Measurements from ENCODE around the gene PRKAR2B.

PRKAR2B gene

DNA sequence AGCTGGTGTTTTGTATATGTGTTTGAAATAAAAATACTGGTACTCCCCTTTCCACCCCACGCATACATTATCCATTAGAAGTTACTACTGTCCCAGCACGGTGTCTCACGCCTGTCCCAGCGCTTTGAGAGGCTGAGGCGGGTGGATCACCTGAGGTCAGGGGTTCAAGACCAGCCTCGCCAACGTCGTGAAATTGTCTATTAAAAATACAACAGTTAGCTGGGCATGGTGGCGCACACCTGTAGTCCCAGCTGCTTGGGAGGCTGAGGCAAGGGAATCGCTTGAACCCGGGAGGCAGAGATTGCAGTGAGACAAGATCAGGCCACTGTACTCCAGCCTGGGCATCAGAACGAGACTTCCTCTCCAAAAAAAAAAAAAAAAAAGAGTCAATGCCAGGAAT, 127.0 kb downstream of the PRKAR2B start (continued):
- TF ChIP-seq, protein P1, sequence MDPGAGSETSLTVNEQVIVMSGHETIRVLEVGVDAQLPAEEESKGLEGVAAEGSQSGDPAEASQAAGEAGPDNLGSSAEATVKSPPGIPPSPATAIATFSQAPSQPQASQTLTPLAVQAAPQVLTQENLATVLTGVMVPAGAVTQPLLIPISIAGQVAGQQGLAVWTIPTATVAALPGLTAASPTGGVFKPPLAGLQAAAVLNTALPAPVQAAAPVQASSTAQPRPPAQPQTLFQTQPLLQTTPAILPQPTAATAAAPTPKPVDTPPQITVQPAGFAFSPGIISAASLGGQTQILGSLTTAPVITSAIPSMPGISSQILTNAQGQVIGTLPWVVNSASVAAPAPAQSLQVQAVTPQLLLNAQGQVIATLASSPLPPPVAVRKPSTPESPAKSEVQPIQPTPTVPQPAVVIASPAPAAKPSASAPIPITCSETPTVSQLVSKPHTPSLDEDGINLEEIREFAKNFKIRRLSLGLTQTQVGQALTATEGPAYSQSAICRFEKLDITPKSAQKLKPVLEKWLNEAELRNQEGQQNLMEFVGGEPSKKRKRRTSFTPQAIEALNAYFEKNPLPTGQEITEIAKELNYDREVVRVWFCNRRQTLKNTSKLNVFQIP (CRISPR knock-in tag; IDR thresholded peaks at IDR 0.05; ENCODE audit: borderline replicate concordance, low read depth), result no peak
- no peak for TF ChIP-seq ZFP30 (CRISPR knock-in tag; IDR thresholded peaks at IDR 0.05)
- no peak for TF ChIP-seq TOX (CRISPR knock-in tag; IDR thresholded peaks at IDR 0.05; ENCODE audit: borderline replicate concordance)
- TF ChIP-seq ARNTL (CRISPR knock-in tag; IDR thresholded peaks at IDR 0.05; ENCODE audit: borderline replicate concordance, low read depth), result no peak

DNA sequence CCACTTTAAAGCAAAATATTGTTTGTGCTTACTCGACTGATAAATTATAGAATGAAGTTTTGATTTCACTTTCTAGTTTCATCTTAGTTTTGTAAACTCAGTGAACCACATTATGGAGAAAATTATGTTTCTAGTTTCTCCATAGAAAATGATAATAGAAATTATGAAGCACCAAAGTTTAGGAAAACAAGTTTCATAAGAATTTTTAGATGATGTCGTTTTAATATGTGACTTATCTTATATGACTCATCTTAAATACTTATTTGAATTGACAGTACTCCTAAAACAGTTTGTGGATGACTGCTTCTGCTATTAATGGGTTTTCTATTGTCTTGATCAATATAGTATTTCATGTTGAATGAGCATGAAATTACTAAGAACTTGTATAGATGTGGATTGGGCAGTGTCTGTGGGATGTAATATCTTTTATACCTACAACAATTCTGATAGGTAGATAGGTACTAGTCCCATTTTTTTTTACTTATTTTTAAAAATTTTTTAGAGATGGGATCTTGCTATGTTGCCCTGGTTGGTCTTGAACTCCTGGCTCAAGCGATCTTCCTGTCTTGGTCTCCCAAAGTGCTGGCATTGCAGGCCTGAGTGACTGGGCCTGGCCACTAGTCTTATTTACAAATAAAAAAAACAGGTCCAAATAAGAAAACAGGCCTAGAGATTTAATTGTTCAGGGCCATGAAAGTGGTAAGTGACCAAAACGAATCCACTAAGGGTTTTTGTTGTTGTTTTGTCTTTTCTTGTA, 127.9 kb downstream of the PRKAR2B start:
- TF ChIP-seq, protein P2, sequence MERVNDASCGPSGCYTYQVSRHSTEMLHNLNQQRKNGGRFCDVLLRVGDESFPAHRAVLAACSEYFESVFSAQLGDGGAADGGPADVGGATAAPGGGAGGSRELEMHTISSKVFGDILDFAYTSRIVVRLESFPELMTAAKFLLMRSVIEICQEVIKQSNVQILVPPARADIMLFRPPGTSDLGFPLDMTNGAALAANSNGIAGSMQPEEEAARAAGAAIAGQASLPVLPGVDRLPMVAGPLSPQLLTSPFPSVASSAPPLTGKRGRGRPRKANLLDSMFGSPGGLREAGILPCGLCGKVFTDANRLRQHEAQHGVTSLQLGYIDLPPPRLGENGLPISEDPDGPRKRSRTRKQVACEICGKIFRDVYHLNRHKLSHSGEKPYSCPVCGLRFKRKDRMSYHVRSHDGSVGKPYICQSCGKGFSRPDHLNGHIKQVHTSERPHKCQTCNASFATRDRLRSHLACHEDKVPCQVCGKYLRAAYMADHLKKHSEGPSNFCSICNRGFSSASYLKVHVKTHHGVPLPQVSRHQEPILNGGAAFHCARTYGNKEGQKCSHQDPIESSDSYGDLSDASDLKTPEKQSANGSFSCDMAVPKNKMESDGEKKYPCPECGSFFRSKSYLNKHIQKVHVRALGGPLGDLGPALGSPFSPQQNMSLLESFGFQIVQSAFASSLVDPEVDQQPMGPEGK (CRISPR knock-in tag; IDR thresholded peaks at IDR 0.05; ENCODE audit: borderline replicate concordance), result no peak
- TF ChIP-seq ZNF565 (CRISPR knock-in tag; conservative IDR thresholded peaks at IDR 0.05; ENCODE audit: low read depth) (no peak), ARNTL (CRISPR knock-in tag; IDR thresholded peaks at IDR 0.05; ENCODE audit: borderline replicate concordance, low read depth) (no peak)
- ATAC-seq, result no peak

DNA sequence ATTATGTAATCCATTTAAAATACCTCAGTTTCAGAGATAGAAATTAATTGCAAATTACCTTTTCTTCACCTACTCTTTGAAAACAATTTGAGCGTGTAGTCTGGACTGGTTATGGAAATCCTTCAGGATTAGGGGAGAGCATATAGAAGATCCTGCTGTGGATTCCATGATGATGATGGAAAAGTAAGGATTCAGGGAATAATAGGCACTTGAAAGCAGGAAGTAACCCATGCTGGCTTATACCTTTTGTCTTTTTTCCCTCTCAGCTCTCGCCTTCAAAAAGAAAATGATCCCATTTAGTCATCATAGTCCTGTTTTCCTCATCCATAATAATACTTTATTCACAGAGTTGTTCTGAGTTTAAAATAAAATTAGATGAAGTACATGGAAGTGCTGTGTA, 128.7 kb downstream of the PRKAR2B start:
- no peak for ATAC-seq
- no peak for TF ChIP-seq SNAI2 (CRISPR knock-in tag; IDR thresholded peaks at IDR 0.05)

DNA sequence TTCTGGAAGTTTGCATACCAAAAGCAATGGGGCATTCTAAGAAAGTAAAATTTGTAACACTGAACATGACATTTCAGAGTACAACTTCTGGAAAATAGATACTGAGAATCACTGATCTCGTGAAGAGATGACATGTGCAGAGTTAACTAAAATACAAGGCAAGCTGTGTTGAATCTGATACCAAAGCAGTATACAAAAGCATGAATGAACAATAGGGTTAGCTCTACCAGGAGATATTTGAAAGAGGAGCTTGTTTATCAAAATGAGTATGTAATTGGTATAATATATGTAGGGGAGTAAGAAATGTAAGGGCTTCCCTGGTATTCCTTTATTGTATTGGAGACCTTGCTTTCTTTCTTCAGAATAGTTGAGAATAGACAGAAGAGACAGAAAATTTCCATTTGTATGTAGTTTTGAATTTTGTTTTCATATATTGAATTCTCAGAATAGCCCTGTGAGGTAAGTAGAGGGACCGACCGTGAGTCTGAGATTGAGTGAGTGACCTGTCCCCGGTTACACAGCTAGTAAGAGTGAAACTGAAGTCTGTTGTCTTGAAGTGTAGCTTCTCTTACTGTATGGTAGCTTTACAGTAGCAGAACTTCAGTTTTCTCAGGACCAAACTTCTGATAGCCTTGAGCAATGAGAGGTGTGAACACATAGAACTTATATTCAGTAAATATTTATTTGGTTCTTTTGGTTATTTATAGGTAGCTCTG, 129.3 kb downstream of the PRKAR2B start:
- ATAC-seq, result no peak
- TF ChIP-seq, protein P3, sequence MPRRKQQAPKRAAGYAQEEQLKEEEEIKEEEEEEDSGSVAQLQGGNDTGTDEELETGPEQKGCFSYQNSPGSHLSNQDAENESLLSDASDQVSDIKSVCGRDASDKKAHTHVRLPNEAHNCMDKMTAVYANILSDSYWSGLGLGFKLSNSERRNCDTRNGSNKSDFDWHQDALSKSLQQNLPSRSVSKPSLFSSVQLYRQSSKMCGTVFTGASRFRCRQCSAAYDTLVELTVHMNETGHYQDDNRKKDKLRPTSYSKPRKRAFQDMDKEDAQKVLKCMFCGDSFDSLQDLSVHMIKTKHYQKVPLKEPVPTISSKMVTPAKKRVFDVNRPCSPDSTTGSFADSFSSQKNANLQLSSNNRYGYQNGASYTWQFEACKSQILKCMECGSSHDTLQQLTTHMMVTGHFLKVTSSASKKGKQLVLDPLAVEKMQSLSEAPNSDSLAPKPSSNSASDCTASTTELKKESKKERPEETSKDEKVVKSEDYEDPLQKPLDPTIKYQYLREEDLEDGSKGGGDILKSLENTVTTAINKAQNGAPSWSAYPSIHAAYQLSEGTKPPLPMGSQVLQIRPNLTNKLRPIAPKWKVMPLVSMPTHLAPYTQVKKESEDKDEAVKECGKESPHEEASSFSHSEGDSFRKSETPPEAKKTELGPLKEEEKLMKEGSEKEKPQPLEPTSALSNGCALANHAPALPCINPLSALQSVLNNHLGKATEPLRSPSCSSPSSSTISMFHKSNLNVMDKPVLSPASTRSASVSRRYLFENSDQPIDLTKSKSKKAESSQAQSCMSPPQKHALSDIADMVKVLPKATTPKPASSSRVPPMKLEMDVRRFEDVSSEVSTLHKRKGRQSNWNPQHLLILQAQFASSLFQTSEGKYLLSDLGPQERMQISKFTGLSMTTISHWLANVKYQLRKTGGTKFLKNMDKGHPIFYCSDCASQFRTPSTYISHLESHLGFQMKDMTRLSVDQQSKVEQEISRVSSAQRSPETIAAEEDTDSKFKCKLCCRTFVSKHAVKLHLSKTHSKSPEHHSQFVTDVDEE (CRISPR knock-in tag; IDR thresholded peaks at IDR 0.05), result no peak

DNA sequence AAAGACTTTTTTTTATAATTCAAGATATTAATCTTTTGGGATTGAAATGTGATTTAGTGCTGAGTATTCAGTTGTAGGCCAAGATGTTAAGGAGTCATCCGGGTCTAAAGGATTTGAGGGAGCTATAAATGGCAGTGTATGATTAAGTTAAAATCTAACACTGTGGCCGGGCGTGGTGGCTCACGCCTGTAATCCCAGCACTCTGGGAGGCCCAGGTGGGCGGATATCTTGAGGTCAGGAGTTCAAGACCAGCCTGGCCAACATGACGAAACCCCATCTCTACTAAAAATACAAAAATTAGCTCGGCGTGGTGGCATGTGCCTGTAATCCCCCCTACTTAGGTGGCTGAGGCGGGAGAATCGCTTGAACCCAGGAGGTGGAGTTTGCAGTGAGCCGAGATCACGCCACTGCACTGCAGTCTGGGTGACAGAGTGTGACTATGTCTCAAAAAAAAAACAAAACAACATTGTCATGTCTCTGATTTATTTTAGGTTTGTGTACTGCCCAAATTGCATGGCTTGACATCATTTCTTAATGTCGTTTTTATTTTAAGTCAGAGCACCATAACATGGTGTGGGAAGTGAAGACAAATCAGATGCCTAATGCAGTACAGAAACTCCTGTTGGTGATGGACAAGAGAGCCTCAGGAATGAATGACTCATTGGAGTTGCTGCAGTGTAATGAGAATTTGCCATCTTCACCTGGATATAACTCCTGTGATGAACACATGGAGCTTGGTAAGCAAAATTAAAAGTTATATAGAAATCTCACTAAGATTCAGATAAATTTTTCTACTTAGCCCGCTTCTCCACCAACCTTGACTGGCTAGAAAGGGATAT, 135.0 kb downstream of the PRKAR2B start:
- ATAC-seq, result peak; percentile 74
- no peak for TF ChIP-seq OSR1 (CRISPR knock-in tag; IDR thresholded peaks at IDR 0.05)
- TF ChIP-seq ARNTL (CRISPR knock-in tag; IDR thresholded peaks at IDR 0.05; ENCODE audit: borderline replicate concordance, low read depth), result no peak
- TF ChIP-seq ZC3H10 (CRISPR knock-in tag; IDR thresholded peaks at IDR 0.05), result no peak
- TF ChIP-seq, protein P2 (CRISPR knock-in tag; IDR thresholded peaks at IDR 0.05; ENCODE audit: borderline replicate concordance), result no peak
- TF ChIP-seq ZFP3 (CRISPR knock-in tag; IDR thresholded peaks at IDR 0.05), result no peak
- no peak for TF ChIP-seq SNAI2 (CRISPR knock-in tag; IDR thresholded peaks at IDR 0.05)
- TF ChIP-seq ISL1 (CRISPR knock-in tag; IDR thresholded peaks at IDR 0.05), result no peak
- TF ChIP-seq, protein P3 (CRISPR knock-in tag; IDR thresholded peaks at IDR 0.05), result no peak
- no peak for TF ChIP-seq RARB (CRISPR knock-in tag; IDR thresholded peaks at IDR 0.05)
- TF ChIP-seq, protein P4, sequence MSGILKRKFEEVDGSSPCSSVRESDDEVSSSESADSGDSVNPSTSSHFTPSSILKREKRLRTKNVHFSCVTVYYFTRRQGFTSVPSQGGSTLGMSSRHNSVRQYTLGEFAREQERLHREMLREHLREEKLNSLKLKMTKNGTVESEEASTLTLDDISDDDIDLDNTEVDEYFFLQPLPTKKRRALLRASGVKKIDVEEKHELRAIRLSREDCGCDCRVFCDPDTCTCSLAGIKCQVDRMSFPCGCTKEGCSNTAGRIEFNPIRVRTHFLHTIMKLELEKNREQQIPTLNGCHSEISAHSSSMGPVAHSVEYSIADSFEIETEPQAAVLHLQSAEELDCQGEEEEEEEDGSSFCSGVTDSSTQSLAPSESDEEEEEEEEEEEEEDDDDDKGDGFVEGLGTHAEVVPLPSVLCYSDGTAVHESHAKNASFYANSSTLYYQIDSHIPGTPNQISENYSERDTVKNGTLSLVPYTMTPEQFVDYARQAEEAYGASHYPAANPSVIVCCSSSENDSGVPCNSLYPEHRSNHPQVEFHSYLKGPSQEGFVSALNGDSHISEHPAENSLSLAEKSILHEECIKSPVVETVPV (CRISPR knock-in tag; IDR thresholded peaks at IDR 0.05), result no peak
- no peak for TF ChIP-seq TOX (CRISPR knock-in tag; IDR thresholded peaks at IDR 0.05; ENCODE audit: borderline replicate concordance)
- TF ChIP-seq, protein P1 (CRISPR knock-in tag; IDR thresholded peaks at IDR 0.05; ENCODE audit: borderline replicate concordance, low read depth), result no peak
